Measurements from ENCODE around the gene NIBAN1. TPM values are rescaled to one million over a fixed set of nuclear protein-coding genes. Genes with fewer than 3 reads are reported as not detected.
A peak's percentile ranks its signal among the peaks of the same experiment; 100 is the strongest.

Gene NIBAN1
- total RNA-seq, 2 experiments from 2014 or later: 10.1 to 11.0 TPM

- peak overlapping the region; percentile 27 for H3K4me3 Mint-ChIP-seq
- peaks cover 56% of the 10 kb centered on the region for H3K4me1 Mint-ChIP-seq (ENCODE audit: low read depth)
- CTCF ChIA-PET: interaction anchor here (1.4 to 7.7 kb wide), 5 partner anchors 12 to 199 kb away, joined by 5 to 65 read pairs (median 6); no protein-coding TSS in a partner anchor
These were observed 3.6 kb downstream of the NIBAN1 start for GRCh38 chr1:184970691-184971161.

GRCh38 chr1:184966989-184967388, 7.3 kb downstream of the NIBAN1 start:
- CTCF ChIA-PET: interaction anchor here (2.3 kb wide), 1 partner anchor 162 kb away, joined by 10 read pairs; no protein-coding TSS in a partner anchor
- no peak for DNase-seq
- peaks cover 1% of the 10 kb centered on the region for H3K27me3 Mint-ChIP-seq
- TF ChIP-seq CTCF (IDR thresholded peaks at IDR 0.05): no peak
- peaks cover 28% of the 10 kb centered on the region for H3K4me1 Mint-ChIP-seq (ENCODE audit: low read depth)
- H3K4me3 Mint-ChIP-seq: no peak overlapping the region
- intact Hi-C loops (cut with micrococcal nuclease): no loop called here
- peak overlapping the region; percentile 6 for H3K27ac Mint-ChIP-seq
- peaks cover 6% of the 10 kb centered on the region for H3K36me3 Mint-ChIP-seq (ENCODE audit: low read depth)
- ATAC-seq: no peak
- H3K9me3 Mint-ChIP-seq: no peaks in the 10 kb centered on the region
- POLR2A ChIA-PET: interaction anchor here (1.0 kb wide), 1 partner anchor 137 kb away, joined by 3 read pairs; no protein-coding TSS in a partner anchor

More at GRCh38 chr1:184970691-184971161, 3.6 kb downstream of the NIBAN1 start:
- no peaks in the 10 kb centered on the region for H3K9me3 Mint-ChIP-seq
- no peak for TF ChIP-seq CTCF (IDR thresholded peaks at IDR 0.05)
- H3K27ac Mint-ChIP-seq: peak overlapping the region; percentile 63
- peaks cover 3% of the 10 kb centered on the region for H3K36me3 Mint-ChIP-seq (ENCODE audit: low read depth)
- ATAC-seq (no peak), DNase-seq (peak; percentile 18)
- peaks cover 6% of the 10 kb centered on the region for H3K27me3 Mint-ChIP-seq
- intact Hi-C loops (cut with micrococcal nuclease): no loop called here
- POLR2A ChIA-PET: interaction anchor here (1.0 kb wide), 1 partner anchor 104 kb away, joined by 6 read pairs; no protein-coding TSS in a partner anchor

GRCh38 chr1:184965944-184966860, 8.1 kb downstream of the NIBAN1 start:
- H3K27ac Mint-ChIP-seq: no peak overlapping the region

GRCh38 chr1:184965439-184965838, 8.9 kb downstream of the NIBAN1 start:
- ATAC-seq (no peak), DNase-seq (no peak)
- no peak overlapping the region for H3K4me3 Mint-ChIP-seq
- intact Hi-C loops (cut with micrococcal nuclease): no loop called here
- no peak for TF ChIP-seq CTCF (IDR thresholded peaks at IDR 0.05)
- POLR2A ChIA-PET: interaction anchor here (1.0 kb wide), 1 partner anchor 8 kb away, joined by 4 read pairs; no protein-coding TSS in a partner anchor
- CTCF ChIA-PET: interaction anchor here (1.3 to 1.8 kb wide), 2 partner anchors 17 to 99 kb away, joined by 3 to 6 read pairs; no protein-coding TSS in a partner anchor
- H3K36me3 Mint-ChIP-seq (ENCODE audit: low read depth): peaks cover 6% of the 10 kb centered on the region
- no peak overlapping the region for H3K27ac Mint-ChIP-seq
- peaks cover 19% of the 10 kb centered on the region for H3K4me1 Mint-ChIP-seq (ENCODE audit: low read depth)
- no peaks in the 10 kb centered on the region for H3K9me3 Mint-ChIP-seq
- peaks cover 1% of the 10 kb centered on the region for H3K27me3 Mint-ChIP-seq

More at GRCh38 chr1:184965944-184966860, 8.1 kb downstream of the NIBAN1 start:
- POLR2A ChIA-PET: interaction anchor here (0.7 to 1.0 kb wide), 3 partner anchors 9 to 136 kb away, joined by 3 to 4 read pairs (median 3); no protein-coding TSS in a partner anchor
- no peak for TF ChIP-seq CTCF (IDR thresholded peaks at IDR 0.05)
- Mint-ChIP-seq H3K36me3 (ENCODE audit: low read depth) (peaks cover 6% of the 10 kb centered on the region), H3K27me3 (peaks cover 1% of the 10 kb centered on the region), H3K4me3 (no peak overlapping the region), H3K9me3 (no peaks in the 10 kb centered on the region), H3K4me1 (ENCODE audit: low read depth) (peaks cover 27% of the 10 kb centered on the region)
- DNase-seq (no peak), ATAC-seq (peak; percentile 17)
- CTCF ChIA-PET: interaction anchor here (1.3 to 2.3 kb wide), 3 partner anchors 16 to 161 kb away, joined by 3 to 10 read pairs (median 6); no protein-coding TSS in a partner anchor
- intact Hi-C loops (cut with micrococcal nuclease): no loop called here
